HG03442 (cell line): ENCODE measurements around the gene TAF1L.

Experiments used
- ATAC-seq: cut with Tn5 transposase; IDR thresholded peaks from one replicate; pipeline ENCODE4 v1.9.1; 2021; ENCODE audit warnings: mild to moderate bottlenecking, moderate library complexity; ENCODE audit not compliant: unreplicated experiment

Gene TAF1L

DNA sequence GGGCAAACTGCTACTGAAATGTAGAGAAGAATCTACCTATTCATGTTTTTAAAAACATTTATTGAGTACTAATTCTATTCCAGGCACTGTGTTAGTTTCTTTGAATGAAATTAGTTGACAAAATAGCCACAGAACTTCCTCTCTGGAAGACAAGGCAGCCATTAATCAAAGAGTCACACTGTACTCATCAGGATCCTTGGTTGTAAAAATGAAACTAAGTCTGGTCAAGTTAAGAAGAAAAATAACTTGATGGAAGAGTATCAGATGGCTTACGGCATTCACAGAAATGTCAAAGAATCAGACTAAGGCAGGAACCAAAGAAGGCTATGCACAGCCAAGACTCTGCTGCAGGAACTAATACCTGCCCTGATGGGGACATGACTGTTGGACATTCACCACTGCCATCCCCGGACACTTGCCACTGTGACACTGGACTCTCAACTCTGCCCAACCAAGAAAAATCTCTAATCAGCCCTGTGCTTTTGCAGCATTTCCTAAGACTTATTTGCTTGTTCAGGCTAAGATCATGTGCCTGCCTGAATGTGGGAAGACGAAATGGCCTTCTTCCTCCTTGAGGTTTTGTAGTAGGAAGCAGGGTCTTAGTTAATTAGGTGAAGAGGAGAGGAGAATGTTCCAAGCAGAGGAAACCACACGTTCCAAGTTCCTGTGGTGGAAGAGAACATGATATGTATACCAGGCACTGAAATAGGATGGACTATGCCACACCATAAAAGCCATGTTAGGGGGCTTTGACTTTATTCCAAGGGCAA, 39.2 kb downstream of the TAF1L start:
- no peak for ATAC-seq

DNA sequence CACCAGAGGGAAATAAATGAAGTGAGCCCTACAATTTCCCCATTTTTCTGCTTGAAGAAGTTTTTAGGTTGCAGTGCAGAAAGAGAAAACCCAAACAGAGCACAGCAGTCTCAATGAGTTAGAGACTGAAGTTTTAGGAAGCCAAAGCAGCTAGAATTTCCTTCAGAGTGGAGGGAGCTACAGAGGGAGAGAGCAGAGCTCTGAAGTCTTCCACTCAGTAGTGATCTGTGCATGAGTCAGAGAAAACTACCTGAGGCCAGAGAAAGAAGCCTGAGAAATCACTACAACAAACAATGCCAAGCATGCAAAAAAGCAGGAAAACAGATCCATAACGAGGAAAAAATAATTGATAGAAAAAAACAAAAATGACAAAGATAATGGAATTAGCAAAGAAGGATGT, 44.6 kb downstream of the TAF1L start:
- no peak for ATAC-seq

DNA sequence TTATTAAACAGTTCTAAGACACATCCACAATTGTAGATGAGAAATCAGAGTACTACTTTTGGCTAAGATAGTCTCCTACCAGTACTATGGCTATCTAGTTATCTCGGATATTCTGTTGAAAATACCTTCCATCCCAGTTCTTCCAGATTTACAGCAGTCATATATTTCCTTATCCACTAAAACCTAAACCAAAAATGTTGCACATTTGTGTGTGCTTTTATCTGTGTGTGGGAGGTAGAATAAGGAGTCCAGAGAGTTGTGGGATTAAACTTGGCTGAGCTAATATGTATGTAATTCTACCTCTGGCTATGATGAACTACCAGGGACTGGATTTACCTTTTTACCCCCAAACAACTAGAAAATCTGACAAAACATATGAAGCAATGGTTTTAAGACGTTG, 45.0 kb downstream of the TAF1L start:
- ATAC-seq, result no peak

DNA sequence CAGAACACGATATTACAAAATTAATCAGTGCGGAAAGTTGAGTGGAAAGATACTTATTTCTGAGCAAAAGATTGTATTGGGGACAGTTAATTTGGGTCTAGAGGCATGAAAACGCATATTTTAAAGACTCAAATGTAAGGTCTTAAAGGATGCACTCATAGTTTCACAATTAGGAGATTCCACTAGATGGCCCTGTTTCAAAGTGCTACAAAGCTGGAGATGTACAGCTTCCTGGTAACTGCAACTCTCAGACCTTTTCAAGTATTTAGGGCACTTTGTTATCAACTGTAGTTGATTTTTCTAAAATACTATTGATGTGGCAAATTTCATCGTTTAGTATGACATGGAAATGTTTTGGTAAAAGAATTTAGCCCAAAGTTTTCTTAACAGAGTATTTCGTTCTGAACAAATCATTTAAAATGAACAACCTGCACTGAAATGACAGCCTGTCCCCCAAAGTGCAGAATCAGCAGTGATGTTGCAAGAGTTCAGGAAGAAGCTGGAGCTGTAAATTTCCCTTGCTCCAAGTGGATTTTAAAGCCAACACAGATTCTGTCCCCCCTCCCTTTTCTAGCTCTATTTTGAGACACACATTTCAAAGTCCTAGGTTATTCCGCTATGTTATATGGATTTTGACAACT, 46.3 kb downstream of the TAF1L start:
- ATAC-seq, result peak; percentile 71

DNA sequence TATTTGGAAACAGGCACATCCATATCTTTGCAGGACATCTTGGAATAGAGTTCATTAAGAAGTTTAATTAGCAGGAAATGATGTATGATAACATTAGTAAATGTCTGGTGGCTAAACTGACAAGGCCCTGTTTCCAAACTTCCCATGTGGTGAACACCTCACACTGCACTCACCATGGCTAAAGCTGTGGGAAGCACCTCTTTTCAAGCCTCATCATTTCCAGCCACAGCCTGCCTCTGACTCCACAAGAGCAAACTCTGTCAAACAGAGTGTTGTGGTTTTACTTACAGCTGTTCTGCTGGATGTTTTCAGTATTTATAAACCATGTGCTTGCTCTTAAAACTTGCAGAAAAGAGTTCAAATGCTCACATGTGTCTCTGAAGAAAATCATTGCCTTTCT, 47.6 kb downstream of the TAF1L start:
- ATAC-seq, result no peak

DNA sequence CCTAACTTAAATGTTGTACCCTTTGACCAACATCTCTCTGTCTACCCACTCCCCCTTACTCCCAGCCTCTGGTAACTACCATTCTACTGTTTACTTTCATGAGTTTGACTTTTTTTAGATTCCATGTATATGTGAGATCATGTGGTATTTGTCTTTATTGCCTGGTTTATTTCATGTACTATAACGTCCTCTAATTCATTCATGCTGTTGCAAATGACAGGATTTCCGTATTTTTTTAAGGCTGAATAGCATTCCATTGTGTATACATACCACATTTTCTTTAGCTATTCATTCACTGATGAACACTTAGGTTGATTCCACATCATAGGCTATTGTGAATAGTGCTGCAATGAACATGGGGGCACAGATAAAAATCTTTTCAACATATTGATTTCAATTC, 50.7 kb downstream of the TAF1L start:
- ATAC-seq, result no peak

DNA sequence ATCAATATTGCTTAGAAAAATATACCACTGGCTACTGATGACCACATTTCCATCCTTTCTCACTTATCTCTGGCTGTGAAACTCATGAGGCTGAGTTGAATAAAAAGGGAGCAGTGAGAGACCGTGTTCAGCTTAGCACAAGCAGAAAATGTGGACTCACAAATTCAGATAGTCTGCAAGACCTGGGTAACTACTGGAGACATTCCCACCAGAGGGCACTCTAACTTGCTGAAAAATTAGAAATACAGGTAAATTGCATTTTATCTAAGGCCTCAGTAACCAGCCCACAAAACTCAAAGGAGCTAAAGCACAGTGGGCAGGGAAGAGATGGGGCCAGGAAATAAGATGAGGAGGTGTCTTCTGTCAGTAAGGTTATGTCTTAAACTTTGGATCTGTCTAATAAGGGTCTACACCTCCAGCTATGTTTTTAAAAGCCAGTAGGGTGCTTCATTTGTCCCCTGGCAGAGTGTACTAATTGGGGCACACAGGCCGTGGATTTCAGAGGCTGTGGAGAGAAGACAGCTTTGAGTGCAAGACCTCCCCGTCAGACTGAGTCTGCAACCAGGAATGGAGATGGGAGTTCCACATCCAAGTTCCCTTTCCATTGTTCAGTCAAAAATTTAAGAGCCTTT, 53.8 kb downstream of the TAF1L start:
- ATAC-seq, result peak; percentile 35

DNA sequence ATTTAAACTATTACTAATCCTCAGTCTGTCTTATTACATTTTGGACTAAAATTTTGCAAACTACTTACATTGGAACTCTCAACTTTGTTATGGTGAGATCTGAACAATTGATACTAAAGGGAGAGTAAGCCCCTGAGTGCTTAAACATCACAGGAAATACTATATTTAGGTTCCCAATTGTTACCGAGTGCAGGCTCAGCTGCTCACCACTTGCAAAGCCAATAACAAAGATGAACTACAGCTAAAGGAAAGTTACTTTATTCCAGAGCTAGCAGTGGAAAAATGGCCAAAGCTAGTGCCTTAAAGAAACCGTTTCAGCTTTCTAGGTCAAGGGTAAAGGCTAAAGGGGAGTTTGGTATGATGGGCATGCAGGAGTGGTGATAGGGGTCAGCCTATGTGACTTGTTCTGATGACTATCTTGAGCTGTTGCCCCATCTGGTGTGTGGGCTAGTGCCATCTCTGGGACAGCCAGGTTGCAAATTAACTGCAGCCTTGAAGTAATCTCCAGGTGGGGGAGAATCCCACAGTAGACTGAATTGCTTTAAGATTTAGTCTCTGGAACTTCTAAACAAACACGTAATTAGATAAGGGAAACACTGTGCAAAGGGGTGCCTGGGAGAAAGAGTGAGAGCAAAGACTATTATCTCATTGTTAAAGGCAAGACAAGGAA, 54.7 kb downstream of the TAF1L start:
- ATAC-seq, result no peak

DNA sequence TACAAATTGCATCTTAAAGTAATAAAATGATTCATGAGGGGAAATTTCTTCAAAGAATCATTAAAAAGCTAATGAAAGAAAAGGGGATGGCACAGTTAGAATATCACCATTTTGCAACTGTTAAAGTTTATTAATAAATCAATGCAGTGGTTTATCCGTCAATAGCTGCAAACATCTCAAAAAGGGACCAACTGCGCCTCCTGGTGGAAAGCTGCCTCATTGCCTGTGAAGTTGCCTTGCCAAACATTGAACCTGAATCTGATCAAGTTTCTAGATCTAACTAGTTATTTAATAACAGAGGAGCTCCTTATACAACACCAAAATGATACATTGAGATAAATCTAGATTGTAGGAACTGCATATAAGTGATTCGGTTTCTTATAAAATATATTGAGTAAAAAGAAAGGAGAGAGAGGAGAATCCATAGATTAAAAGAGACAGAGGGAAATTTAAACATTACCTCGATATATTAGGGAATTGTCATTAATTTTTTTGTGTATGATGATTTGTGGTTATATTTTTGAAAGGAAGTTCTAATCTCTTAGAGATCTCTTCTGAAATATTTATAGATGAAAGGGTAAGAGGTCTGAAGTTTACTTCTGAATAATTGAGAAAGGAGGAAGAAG, 55.6 kb downstream of the TAF1L start:
- ATAC-seq, result peak; percentile 52
